WERI-Rb-1 (cell line): ENCODE results near the gene MBNL3.

Experiments
- DNase-seq: peaks from one replicate; pipeline ENCODE4 v3.0.0-alpha.2; 2020
- H3K27ac ChIP-seq: fragments of 250-450 bp; sonication (Bioruptor Pico); 2 replicates; pipeline ENCODE4 v1.5.1; 2020; ENCODE audit warnings: mild to moderate bottlenecking, moderate library complexity
- H3K27me3 ChIP-seq: fragments of 250-450 bp; sonication (Bioruptor Pico); 2 replicates; pipeline ENCODE4 v1.5.1; 2021; ENCODE audit warnings: mild to moderate bottlenecking, low read depth, moderate library complexity; ENCODE audit not compliant: insufficient read depth, severe bottlenecking
- H3K36me3 ChIP-seq: fragments of 250-450 bp; sonication (Bioruptor Pico); 2 replicates; pipeline ENCODE4 v1.5.1; 2020; ENCODE audit warnings: mild to moderate bottlenecking, moderate library complexity
- H3K4me3 ChIP-seq: 2 replicates; pipeline ENCODE4 v1.5.1; 2011; ENCODE audit warnings: low read depth, mild to moderate bottlenecking, control low read depth, low read length
- H3K9me3 ChIP-seq: fragments of 250-450 bp; sonication (Bioruptor Pico); 2 replicates; pipeline ENCODE4 v1.5.1; 2021; ENCODE audit warnings: mild to moderate bottlenecking, moderate library complexity; ENCODE audit not compliant: severe bottlenecking
- TF ChIP-seq, protein P1 (sequence below): IDR thresholded peaks from 2 replicates; pipeline ENCODE4 v1.5.1; 2011; ENCODE audit warnings: low read depth, mild to moderate bottlenecking, control low read depth, inconsistent platforms, low read length

The MBNL3 gene

DNA sequence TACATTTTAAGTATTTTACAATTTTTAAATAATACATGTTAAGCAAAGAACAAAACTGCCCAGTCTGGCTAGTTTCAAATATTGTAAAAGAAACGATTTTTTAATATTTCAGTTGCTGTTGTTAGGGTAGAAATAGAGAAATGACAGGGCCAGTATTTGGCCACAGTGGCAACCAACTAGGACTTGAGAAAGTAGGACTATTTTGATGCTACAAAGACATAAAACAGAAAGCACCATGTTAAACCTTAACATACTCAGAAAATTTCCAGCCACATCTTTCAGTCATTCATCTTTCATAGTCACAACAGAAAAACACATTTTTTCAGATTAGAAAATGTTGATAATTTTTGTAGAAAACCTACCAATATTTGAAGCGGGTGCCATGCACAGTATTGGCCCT lies 104.5 kb downstream of the MBNL3 start:
- DNase-seq = no peak
- H3K36me3 ChIP-seq = no peaks in the 10 kb centered on the region
- no peaks in the 10 kb centered on the region for H3K27me3 ChIP-seq
- TF ChIP-seq, protein P1, sequence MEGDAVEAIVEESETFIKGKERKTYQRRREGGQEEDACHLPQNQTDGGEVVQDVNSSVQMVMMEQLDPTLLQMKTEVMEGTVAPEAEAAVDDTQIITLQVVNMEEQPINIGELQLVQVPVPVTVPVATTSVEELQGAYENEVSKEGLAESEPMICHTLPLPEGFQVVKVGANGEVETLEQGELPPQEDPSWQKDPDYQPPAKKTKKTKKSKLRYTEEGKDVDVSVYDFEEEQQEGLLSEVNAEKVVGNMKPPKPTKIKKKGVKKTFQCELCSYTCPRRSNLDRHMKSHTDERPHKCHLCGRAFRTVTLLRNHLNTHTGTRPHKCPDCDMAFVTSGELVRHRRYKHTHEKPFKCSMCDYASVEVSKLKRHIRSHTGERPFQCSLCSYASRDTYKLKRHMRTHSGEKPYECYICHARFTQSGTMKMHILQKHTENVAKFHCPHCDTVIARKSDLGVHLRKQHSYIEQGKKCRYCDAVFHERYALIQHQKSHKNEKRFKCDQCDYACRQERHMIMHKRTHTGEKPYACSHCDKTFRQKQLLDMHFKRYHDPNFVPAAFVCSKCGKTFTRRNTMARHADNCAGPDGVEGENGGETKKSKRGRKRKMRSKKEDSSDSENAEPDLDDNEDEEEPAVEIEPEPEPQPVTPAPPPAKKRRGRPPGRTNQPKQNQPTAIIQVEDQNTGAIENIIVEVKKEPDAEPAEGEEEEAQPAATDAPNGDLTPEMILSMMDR = no peak
- no peaks in the 10 kb centered on the region for H3K9me3 ChIP-seq
- no peak overlapping the region for H3K4me3 ChIP-seq
- no peak overlapping the region for H3K27ac ChIP-seq

DNA sequence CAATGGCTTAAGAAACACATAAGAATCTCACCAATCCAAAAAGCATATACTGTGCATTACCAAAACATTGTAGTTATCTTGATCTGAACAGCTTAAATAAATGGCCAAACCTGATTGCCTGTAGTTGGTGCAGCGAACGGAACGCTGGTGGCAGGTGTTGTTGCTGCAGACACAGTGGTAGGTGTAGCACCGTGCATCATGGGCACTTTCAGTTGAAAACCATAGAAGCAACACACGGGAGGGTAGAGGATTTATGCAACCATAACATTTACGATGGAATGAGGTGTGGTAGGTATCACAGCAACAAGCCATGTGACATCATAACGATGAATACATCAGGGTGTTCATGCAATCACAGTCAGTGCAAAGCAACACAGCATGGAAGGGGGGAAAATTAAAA lies 106.8 kb downstream of the MBNL3 start:
- Histone ChIP-seq H3K27me3 (peaks cover 2% of the 10 kb centered on the region), H3K9me3 (no peaks in the 10 kb centered on the region), H3K4me3 (no peak overlapping the region), H3K27ac (no peak overlapping the region), H3K36me3 (no peaks in the 10 kb centered on the region)
- TF ChIP-seq, protein P1 = no peak
- no peak for DNase-seq

DNA sequence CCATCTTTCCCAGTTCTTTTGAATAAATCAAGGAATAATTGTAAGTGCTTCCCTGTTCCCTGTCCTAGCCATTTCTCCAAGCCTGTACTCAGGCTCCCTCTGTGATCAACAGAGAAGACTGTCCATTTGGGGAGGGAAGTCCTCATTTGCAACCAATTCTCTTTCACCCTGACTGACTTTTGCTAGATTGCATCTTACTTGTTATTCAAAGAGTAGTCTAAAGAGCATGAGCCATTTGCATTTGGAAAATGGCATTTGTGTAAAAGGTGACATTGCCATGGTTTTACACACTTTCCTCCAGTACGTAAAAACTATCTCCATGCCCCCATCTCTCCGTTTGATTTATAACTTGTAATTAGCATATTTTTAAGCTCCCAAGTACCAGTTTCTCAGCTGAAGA lies 110.6 kb downstream of the MBNL3 start:
- Histone ChIP-seq H3K9me3 (no peaks in the 10 kb centered on the region), H3K27me3 (peaks cover 2% of the 10 kb centered on the region), H3K36me3 (no peaks in the 10 kb centered on the region), H3K4me3 (no peak overlapping the region), H3K27ac (no peak overlapping the region)
- no peak for DNase-seq
- TF ChIP-seq, protein P1 = no peak

- TF ChIP-seq, protein P1 = 0 out of 2 replicates have a peak, but pooled peaks have one; percentile 8
- Histone ChIP-seq H3K4me3 (no peak overlapping the region), H3K36me3 (no peaks in the 10 kb centered on the region), H3K9me3 (no peaks in the 10 kb centered on the region), H3K27ac (no peak overlapping the region), H3K27me3 (peaks cover 2% of the 10 kb centered on the region)
- no peak for DNase-seq
Observed at GRCh38 chrX:132375941-132376340, 112.9 kb downstream of the MBNL3 start.

DNA sequence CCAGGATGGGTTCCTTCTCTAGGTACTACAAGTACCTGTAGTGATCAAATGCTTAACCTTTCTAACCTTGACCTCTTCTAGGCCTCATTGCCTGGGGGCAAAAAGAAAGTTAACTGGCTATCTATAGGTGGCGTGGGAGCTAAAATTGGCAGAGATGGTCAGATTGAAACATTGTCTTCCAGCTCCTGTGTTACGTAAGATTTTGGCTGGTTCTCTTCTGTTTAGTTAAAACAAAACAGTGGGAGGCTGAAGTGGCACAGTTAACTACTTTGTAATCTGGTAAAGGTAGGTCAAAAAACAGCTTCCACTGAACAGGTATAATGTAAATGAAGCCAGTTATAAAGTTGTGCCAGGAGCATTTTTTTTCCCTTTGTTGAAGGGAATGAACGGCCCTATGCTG lies 115.2 kb downstream of the MBNL3 start:
- TF ChIP-seq, protein P1 = no peak
- no peaks in the 10 kb centered on the region for H3K27me3 ChIP-seq
- DNase-seq = no peak
- no peak overlapping the region for H3K4me3 ChIP-seq
- H3K9me3 ChIP-seq = no peaks in the 10 kb centered on the region
- no peak overlapping the region for H3K27ac ChIP-seq
- no peaks in the 10 kb centered on the region for H3K36me3 ChIP-seq

DNA sequence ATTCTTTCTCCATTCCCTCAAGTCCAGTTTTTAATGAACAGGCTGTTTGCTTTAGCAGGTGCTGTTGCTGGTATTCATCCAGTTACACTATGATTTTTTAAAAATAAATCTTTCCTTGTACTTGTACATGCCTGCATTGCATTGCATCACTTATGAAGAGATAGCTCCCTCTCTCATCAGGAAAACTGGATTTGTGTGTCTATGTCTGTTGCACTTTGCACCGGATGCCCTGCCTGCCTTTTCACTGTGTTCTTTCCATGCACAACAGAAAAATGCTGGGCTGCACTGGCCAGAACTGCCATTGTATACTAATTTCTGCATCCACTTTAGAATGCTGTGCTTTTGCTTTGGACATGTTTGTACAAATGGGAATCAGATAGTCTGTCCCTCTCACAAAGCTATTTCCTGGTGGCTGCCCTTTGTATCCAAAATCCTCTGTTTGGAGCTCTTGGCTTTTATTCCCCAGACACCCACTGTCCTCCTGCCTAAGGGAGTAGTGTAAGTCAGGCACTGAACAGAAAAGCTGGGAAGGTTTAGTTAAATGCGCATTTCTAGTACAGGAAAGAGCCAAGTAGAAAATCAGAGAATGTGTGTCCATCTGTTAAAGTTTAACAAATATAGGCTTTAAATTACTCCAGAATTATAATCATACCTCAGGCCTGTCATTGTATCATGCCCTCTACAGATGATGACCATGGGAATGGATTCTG lies 119.1 kb downstream of the MBNL3 start:
- H3K27ac ChIP-seq = no peak overlapping the region
- peaks cover 2% of the 10 kb centered on the region for H3K27me3 ChIP-seq
- no peaks in the 10 kb centered on the region for H3K36me3 ChIP-seq
- no peak for DNase-seq
- no peak overlapping the region for H3K4me3 ChIP-seq
- TF ChIP-seq, protein P1 = no peak
- H3K9me3 ChIP-seq = no peaks in the 10 kb centered on the region
